DND-41 (cell line): ENCODE measurements around the gene NEU1.
A peak's percentile ranks its signal among the peaks of the same experiment; 100 is the strongest.

ENCODE experiments used
- ATAC-seq: fragments of 200-7000 bp; cut with Tn5 transposase; 3 replicates; pipeline ENCODE4 v1.9.1; 2021; ENCODE audit warnings: low read depth; ENCODE audit not compliant: insufficient read depth
- DNase-seq: peaks from one replicate; pipeline ENCODE4 v3.0.0-alpha.2; 2020
- H2AFZ ChIP-seq: 2 replicates; pipeline ENCODE4 v1.6.0; 2012; ENCODE audit warnings: low read depth, low read length
- H3K27ac ChIP-seq: 2 replicates; pipeline ENCODE4 v1.5.1; 2012; ENCODE audit warnings: low read length, inconsistent platforms
- H3K27me3 ChIP-seq: fragments of 200-600 bp; sonication (generic); 2 replicates; pipeline ENCODE4 v1.6.0; 2012; ENCODE audit warnings: low read length, mild to moderate bottlenecking, inconsistent platforms; ENCODE audit not compliant: insufficient read depth, poor library complexity
- H3K36me3 ChIP-seq: 2 replicates; pipeline ENCODE4 v1.5.1; 2012; ENCODE audit warnings: low read length, inconsistent platforms; ENCODE audit not compliant: insufficient read depth
- H3K4me1 ChIP-seq: 2 replicates; pipeline ENCODE4 v1.5.1; 2012; ENCODE audit warnings: mild to moderate bottlenecking, low read length; ENCODE audit not compliant: insufficient read depth
- H3K4me2 ChIP-seq: 2 replicates; pipeline ENCODE4 v1.6.0; 2012; ENCODE audit warnings: mild to moderate bottlenecking, moderate library complexity, low read length, inconsistent platforms; ENCODE audit not compliant: insufficient read depth
- H3K4me3 ChIP-seq, 2 experiments: fragments of 200-600 bp in 1 of 2; shearing (Covaris generic) in 1 of 2; 2 replicates each; pipeline ENCODE4 v1.5.1; 2012 to 2016; ENCODE audit warnings: inconsistent platforms in 2 of 2, low read length in 2 of 2, mild to moderate bottlenecking in 2 of 2, low read depth in 1 of 2, moderate library complexity in 1 of 2
- H3K79me2 ChIP-seq: 2 replicates; pipeline ENCODE4 v1.6.0; 2012; ENCODE audit warnings: low read length, inconsistent platforms; ENCODE audit not compliant: insufficient read depth
- H3K9ac ChIP-seq: 2 replicates; pipeline ENCODE4 v1.6.0; 2012; ENCODE audit warnings: low read depth, mild to moderate bottlenecking, inconsistent platforms, low read length, moderate library complexity
- H3K9me3 ChIP-seq: 2 replicates; pipeline ENCODE4 v1.5.1; 2012; ENCODE audit warnings: low read length, moderate library complexity, mild to moderate bottlenecking, inconsistent platforms; ENCODE audit not compliant: insufficient read depth, severe bottlenecking
- H4K20me1 ChIP-seq: 2 replicates; pipeline ENCODE4 v1.6.0; 2012; ENCODE audit warnings: low read length; ENCODE audit not compliant: insufficient read depth
- CTCF ChIP-seq: IDR thresholded peaks from 2 replicates; pipeline ENCODE4 v1.5.1; 2012; ENCODE audit warnings: borderline replicate concordance, low read length, moderate library complexity, mild to moderate bottlenecking; ENCODE audit not compliant: poor library complexity, severe bottlenecking; ENCODE audit errors: extremely low read depth
- EZH2 ChIP-seq: IDR thresholded peaks from 3 replicates; pipeline ENCODE4 v1.6.1; 2012; ENCODE audit warnings: borderline replicate concordance, low read depth, mild to moderate bottlenecking, moderate library complexity, low read length, inconsistent platforms; ENCODE audit not compliant: severe bottlenecking

NEU1 gene

GRCh38 chr6:31861919-31862343, 690 bp downstream of the NEU1 start:
- ATAC-seq (no peak), DNase-seq (no peak)
- TF ChIP-seq CTCF, result no peak
- no peak for TF ChIP-seq EZH2
- Histone ChIP-seq H4K20me1 (no peaks in the 10 kb centered on the region), H3K36me3 (peaks cover 15% of the 10 kb centered on the region), H3K9ac (peak overlapping the region; percentile 61), H3K4me3 (peak overlapping the region; percentile 58 to 72; a peak in 3 of 4 replicates), H3K27ac (peak overlapping the region; percentile 63), H3K27me3 (no peaks in the 10 kb centered on the region), H3K9me3 (no peaks in the 10 kb centered on the region), H3K4me2 (peak overlapping the region; percentile 89), H3K4me1 (peaks cover 34% of the 10 kb centered on the region), H3K79me2 (peaks cover 11% of the 10 kb centered on the region), H2AFZ (peak overlapping the region; percentile 89; the same call in 1 of the 2 replicates)

- Histone ChIP-seq H3K79me2 (peaks cover 11% of the 10 kb centered on the region), H3K4me1 (peaks cover 34% of the 10 kb centered on the region), H4K20me1 (no peaks in the 10 kb centered on the region), H2AFZ (no peak overlapping the region), H3K9me3 (no peaks in the 10 kb centered on the region), H3K4me2 (peak overlapping the region; percentile 89; the same call in 1 of the 2 replicates), H3K4me3 (no peak overlapping the region), H3K27ac (no peak overlapping the region), H3K27me3 (no peaks in the 10 kb centered on the region), H3K36me3 (peaks cover 15% of the 10 kb centered on the region), H3K9ac (no peak overlapping the region)
- no peak for ATAC-seq
- TF ChIP-seq CTCF (no peak), EZH2 (no peak)
- no peak for DNase-seq
Measured at GRCh38 chr6:31861150-31861549, 1.5 kb downstream of the NEU1 start.

- H3K79me2 ChIP-seq, result peaks cover 11% of the 10 kb centered on the region
- no peaks in the 10 kb centered on the region for H3K27me3 ChIP-seq
- peaks cover 32% of the 10 kb centered on the region for H3K4me1 ChIP-seq
- TF ChIP-seq EZH2 (no peak), CTCF (no peak)
- no peaks in the 10 kb centered on the region for H4K20me1 ChIP-seq
- H3K9ac ChIP-seq, result no peak overlapping the region
- no peak overlapping the region for H3K27ac ChIP-seq
- no peaks in the 10 kb centered on the region for H3K9me3 ChIP-seq
- DNase-seq, result no peak
- peaks cover 15% of the 10 kb centered on the region for H3K36me3 ChIP-seq
- no peak overlapping the region for H3K4me3 ChIP-seq
- no peak overlapping the region for H3K4me2 ChIP-seq
- no peak overlapping the region for H2AFZ ChIP-seq
- no peak for ATAC-seq
Measured at GRCh38 chr6:31860349-31860748, 2.3 kb downstream of the NEU1 start.

- peaks cover 15% of the 10 kb centered on the region for H3K36me3 ChIP-seq
- no peak overlapping the region for H3K4me3 ChIP-seq
- peaks cover 11% of the 10 kb centered on the region for H3K79me2 ChIP-seq
- H4K20me1 ChIP-seq, result no peaks in the 10 kb centered on the region
- ATAC-seq, result no peak
- H3K9me3 ChIP-seq, result no peaks in the 10 kb centered on the region
- no peak overlapping the region for H3K9ac ChIP-seq
- no peak overlapping the region for H3K4me2 ChIP-seq
- H3K27ac ChIP-seq, result no peak overlapping the region
- H3K27me3 ChIP-seq, result no peaks in the 10 kb centered on the region
- no peak for DNase-seq
- H3K4me1 ChIP-seq, result peaks cover 30% of the 10 kb centered on the region
- TF ChIP-seq EZH2 (no peak), CTCF (no peak)
- no peak overlapping the region for H2AFZ ChIP-seq
Measured at GRCh38 chr6:31859923-31860322, 2.7 kb downstream of the NEU1 start.
